Measurements from ENCODE around the gene HIPK2. TPM values are rescaled to one million over a fixed set of nuclear protein-coding genes. Genes with fewer than 3 reads are reported as not detected.

HIPK2 gene
- total RNA-seq, 4 donors from 2014 or later, result 20.9 to 40.9 (median 26.7) TPM

- H3K4me1 ChIP-seq, result peaks cover 0 to 3% (median 0%) of the 10 kb centered on the region in 4 donors
- no peak for DNase-seq (ENCODE audit: extremely low spot score)
- H3K27me3 ChIP-seq, result no peaks in the 10 kb centered on the region
- TF ChIP-seq POLR2AphosphoS5 (IDR thresholded peaks at IDR 0.05) (no peak), EP300 (IDR thresholded peaks at IDR 0.05) (no peak), POLR2A (IDR thresholded peaks at IDR 0.05; ENCODE audit: low read depth) (no peak)
- TF ChIP-seq, protein P1, sequence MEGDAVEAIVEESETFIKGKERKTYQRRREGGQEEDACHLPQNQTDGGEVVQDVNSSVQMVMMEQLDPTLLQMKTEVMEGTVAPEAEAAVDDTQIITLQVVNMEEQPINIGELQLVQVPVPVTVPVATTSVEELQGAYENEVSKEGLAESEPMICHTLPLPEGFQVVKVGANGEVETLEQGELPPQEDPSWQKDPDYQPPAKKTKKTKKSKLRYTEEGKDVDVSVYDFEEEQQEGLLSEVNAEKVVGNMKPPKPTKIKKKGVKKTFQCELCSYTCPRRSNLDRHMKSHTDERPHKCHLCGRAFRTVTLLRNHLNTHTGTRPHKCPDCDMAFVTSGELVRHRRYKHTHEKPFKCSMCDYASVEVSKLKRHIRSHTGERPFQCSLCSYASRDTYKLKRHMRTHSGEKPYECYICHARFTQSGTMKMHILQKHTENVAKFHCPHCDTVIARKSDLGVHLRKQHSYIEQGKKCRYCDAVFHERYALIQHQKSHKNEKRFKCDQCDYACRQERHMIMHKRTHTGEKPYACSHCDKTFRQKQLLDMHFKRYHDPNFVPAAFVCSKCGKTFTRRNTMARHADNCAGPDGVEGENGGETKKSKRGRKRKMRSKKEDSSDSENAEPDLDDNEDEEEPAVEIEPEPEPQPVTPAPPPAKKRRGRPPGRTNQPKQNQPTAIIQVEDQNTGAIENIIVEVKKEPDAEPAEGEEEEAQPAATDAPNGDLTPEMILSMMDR (IDR thresholded peaks at IDR 0.05), result no peak
- no peak overlapping the region for H3K4me3 ChIP-seq
- no peaks in the 10 kb centered on the region for H3K9me3 ChIP-seq
- intact Hi-C loops (cut with DNase I), result no loop called here
- peaks cover 29 to 100% (median 83%) of the 10 kb centered on the region in 4 donors for H3K36me3 ChIP-seq
- H3K27ac ChIP-seq (replicated peaks in 1 of 4), result no peak overlapping the region
- 98% methylated on average over 2 of the region's 2 CpGs for WGBS
Observed at GRCh38 chr7:139594090-139594489, 183.7 kb downstream of the HIPK2 start.

GRCh38 chr7:139592801-139593461 lies 184.9 kb downstream of the HIPK2 start:
- DNase-seq (ENCODE audit: extremely low spot score), result no peak
- WGBS, result 100% methylated on average over 4 of the region's 4 CpGs
- Histone ChIP-seq H3K9me3 (no peaks in the 10 kb centered on the region), H3K36me3 (peaks cover 27 to 100% (median 83%) of the 10 kb centered on the region in 4 donors), H3K4me3 (no peak overlapping the region), H3K27ac (replicated peaks in 1 of 4) (no peak overlapping the region), H3K4me1 (peaks cover 0 to 7% (median 0%) of the 10 kb centered on the region in 4 donors), H3K27me3 (no peaks in the 10 kb centered on the region)
- TF ChIP-seq POLR2AphosphoS5 (IDR thresholded peaks at IDR 0.05) (no peak), EP300 (IDR thresholded peaks at IDR 0.05) (no peak), POLR2A (IDR thresholded peaks at IDR 0.05; ENCODE audit: low read depth) (no peak)
- TF ChIP-seq, protein P1 (IDR thresholded peaks at IDR 0.05), result no peak
- intact Hi-C loops (cut with DNase I), result no loop called here

DNA sequence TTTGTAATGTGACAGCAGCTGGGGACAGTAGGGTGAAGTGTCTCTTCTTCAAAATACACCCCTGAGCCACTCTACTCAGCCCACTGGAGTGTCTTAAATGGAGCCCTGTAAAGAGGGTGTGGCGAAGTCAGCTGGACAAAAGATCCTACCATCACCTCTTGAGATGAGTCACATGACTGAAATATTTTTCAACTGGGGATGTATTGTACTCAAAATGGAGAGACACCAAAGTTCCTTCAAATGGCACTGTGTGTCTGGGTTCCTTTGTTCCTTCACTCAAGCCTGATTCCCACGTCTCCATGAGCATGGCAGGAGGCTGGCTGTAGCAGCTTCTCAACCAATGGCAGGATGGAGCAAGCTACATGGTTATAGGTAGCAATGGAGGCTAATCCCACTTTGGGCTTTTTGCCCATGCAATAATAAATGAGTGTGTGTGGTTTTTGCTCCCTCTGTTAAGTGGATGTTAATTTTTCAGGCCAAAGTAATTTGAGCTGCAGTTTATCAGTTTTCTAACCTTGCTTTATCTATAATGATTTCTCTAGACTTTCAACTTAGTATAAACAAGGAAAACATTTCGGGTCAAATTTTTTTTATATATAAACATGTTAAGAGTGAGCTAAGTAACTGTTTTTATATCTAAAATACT lies 186.1 kb downstream of the HIPK2 start:
- Histone ChIP-seq H3K4me3 (no peak overlapping the region), H3K36me3 (peaks cover 25 to 100% (median 79%) of the 10 kb centered on the region in 4 donors), H3K4me1 (peaks cover 0 to 7% (median 0%) of the 10 kb centered on the region in 4 donors), H3K9me3 (no peaks in the 10 kb centered on the region), H3K27ac (replicated peaks in 1 of 4) (no peak overlapping the region), H3K27me3 (no peaks in the 10 kb centered on the region)
- TF ChIP-seq, protein P1 (IDR thresholded peaks at IDR 0.05), result no peak
- no peak for TF ChIP-seq POLR2AphosphoS5 (IDR thresholded peaks at IDR 0.05)
- DNase-seq (ENCODE audit: extremely low spot score), result no peak
- intact Hi-C loops (cut with DNase I), result no loop called here
- WGBS, result 88% methylated on average over 3 of the region's 3 CpGs

- Histone ChIP-seq H3K27me3 (no peaks in the 10 kb centered on the region), H3K4me1 (peaks cover 0 to 11% (median 7%) of the 10 kb centered on the region in 4 donors), H3K4me3 (no peak overlapping the region), H3K27ac (replicated peaks in 1 of 4) (no peak overlapping the region), H3K36me3 (peaks cover 5 to 98% (median 71%) of the 10 kb centered on the region in 4 donors), H3K9me3 (no peaks in the 10 kb centered on the region)
- intact Hi-C loops (cut with DNase I), result no loop called here
- WGBS, result 100% methylated on average over 1 of the region's 1 CpG
- no peak for TF ChIP-seq EP300 (IDR thresholded peaks at IDR 0.05)
- TF ChIP-seq POLR2A (IDR thresholded peaks at IDR 0.05; ENCODE audit: low read depth), result no peak
- no peak for TF ChIP-seq POLR2AphosphoS5 (IDR thresholded peaks at IDR 0.05)
- DNase-seq (ENCODE audit: extremely low spot score), result peak; percentile 57
Observed at GRCh38 chr7:139589474-139589873, 188.3 kb downstream of the HIPK2 start.

GRCh38 chr7:139588632-139589031 lies 189.2 kb downstream of the HIPK2 start:
- peak overlapping the region in 3 of 4 donors; percentile 9 to 15 (median 13) for H3K27ac ChIP-seq (replicated peaks in 1 of 4)
- no peaks in the 10 kb centered on the region for H3K9me3 ChIP-seq
- DNase-seq (ENCODE audit: extremely low spot score), result peak; percentile 90
- H3K4me3 ChIP-seq, result no peak overlapping the region
- H3K36me3 ChIP-seq, result peaks cover 4 to 98% (median 71%) of the 10 kb centered on the region in 4 donors
- intact Hi-C loops (cut with DNase I), result no loop called here
- 34% methylated on average over 5 of the region's 7 CpGs for WGBS
- peaks cover 0 to 11% (median 7%) of the 10 kb centered on the region in 4 donors for H3K4me1 ChIP-seq
- no peak for TF ChIP-seq POLR2AphosphoS5 (IDR thresholded peaks at IDR 0.05)
- no peak for TF ChIP-seq EP300 (IDR thresholded peaks at IDR 0.05)
- TF ChIP-seq, protein P1 (IDR thresholded peaks at IDR 0.05), result no peak
- no peak for TF ChIP-seq POLR2A (IDR thresholded peaks at IDR 0.05; ENCODE audit: low read depth)
- H3K27me3 ChIP-seq, result no peaks in the 10 kb centered on the region
